Effector CD8-positive, alpha-beta T cell (primary cell): Measurements from ENCODE around the gene PATE2.

Experiments used
- DNase-seq: peaks from one replicate; lab custom pipeline; 2025; lab: John Stamatoyannopoulos, UW
- total RNA-seq, 4 experiments: gene quantifications; one replicate each; lab custom pipeline; 2026; lab: John Stamatoyannopoulos, UW

The PATE2 gene
- 0 to 0.27 (median 0) reads per million in 4 experiments for total RNA-seq

DNA sequence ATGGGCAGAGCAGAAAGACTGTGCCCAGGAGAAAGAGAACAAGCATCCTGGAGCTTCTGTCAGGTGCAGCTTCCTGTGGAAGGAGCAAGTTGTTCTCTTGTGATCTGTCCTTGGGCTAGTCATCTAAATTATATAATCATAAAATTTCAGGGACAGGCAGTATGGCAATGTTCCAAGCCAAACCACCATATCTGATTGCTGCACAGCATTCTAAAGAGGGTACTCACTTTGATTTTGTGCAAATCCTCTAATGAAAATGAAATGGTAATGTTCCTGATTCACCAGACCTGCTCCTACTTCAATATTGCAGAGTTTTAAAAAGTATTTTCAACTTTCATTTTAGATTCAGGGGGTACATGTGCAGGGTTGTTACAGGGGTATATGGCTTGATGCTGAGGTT, at the start of gene PATE2:
Gene PATE2, minus strand, starts transcription at position 101 of the 400 bp plus-strand sequence. Its CDS starts 55 bp downstream, at position 46.
- DNase-seq: no peak

GRCh38 chr11:125807909-125808308, 29.3 kb upstream of the PATE2 start:
- no peak for DNase-seq

DNA sequence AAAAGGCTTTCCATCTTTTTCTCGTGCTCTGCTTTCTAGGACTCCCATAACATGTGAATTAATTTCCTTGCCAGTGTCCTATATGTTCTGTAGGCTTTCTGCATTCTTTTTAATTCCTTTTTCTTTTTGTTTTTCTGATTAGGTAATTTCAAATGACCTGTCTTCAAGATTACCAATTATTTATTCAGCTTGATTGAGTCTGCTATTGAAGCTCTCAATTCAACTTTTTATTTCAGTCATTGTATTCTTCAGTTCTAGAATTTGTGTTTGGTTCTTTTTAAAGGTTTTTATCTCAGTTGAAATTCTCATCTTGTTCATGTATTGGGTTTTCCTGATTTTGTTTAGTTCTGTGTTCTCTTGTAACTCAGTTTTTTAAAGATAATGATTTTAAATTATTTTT, 23.8 kb upstream of the PATE2 start:
- DNase-seq: no peak

- no peak for DNase-seq
Measured at GRCh38 chr11:125799808-125800207, 21.2 kb upstream of the PATE2 start.

DNA sequence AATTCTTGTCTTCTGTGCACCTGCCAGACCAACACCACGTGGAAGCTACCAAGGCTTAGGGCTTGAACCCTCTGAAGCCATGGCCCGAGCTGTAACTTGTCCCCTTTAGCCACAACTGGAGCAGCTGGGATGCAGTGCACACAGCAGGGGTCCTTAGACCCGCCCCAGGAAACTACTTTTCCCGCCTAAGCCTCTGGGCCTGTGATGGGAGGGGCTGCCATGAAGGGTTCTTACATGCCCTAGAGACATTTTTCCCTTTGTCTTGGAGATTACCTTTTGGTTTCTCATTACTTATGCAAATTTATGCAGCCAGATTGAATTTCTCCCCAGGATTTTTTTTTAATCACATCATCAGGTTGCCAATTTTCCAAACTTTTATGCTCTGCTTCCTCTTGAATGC, 19.0 kb upstream of the PATE2 start:
- no peak for DNase-seq

- no peak for DNase-seq
Measured at GRCh38 chr11:125790825-125791224, 12.2 kb upstream of the PATE2 start.

DNA sequence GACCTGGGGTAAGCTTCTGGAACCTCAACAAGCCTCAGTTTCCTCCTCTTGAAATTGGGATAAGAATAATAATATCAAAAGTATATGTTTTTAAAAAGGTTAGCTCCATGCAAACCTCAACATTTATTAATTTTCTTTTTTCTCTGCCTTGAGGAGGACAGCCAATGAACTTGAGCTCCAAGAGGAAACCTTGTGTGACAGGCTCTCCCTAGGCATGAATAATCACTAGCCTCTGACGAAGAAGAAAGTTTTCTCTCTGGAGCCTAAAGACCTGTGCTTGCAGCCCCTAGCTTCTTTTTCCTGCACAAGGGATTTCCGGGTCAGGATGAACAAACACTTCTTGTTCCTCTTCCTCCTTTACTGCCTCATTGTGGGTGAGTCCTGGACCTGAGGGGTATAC, 9.2 kb upstream of the PATE2 start, which contains the start of gene PATE3:
Gene PATE3, plus strand, starts transcription at position 301 of the 400 bp plus-strand sequence. Its CDS starts 25 bp downstream, at position 326.
- no peak for DNase-seq

DNA sequence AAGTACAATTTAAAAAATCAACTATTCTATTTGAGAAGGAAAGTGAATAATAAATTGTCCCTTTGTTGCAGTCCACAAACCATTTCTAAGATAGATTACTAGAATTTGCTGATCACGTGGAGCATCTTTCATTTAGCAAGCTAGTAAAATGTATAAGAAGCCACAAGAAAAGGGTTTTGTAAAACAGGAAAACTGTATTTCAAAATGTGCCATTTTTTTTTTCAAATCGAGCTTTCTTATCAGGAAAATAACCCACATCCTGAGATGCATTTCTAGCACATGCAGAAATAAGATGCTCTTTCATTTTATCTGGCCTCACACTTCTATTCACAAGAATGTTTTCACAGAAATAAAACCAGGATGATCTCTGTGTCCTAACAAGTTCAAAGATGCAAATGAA, 6.0 kb upstream of the PATE2 start:
- no peak for DNase-seq

DNA sequence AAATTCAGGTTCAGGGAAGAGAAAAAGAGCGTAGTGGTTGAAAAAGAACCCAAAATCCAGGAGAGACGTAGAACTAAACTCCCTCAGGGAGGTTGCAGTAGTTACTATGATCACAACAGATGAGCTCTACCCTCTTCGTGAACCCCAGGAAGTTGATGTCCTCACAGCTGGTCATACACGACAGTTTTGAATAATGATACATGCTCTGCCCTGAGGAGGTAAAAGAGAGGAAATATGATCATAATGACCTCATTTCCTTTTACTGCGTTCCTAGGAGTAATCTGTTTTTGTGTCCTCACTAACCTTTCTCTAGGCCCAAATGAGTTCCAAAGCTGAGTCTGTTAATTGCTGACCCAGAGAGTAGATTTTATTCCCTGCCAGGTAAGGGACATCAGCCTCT, 1.3 kb downstream of the PATE2 start:
- no peak for DNase-seq

DNA sequence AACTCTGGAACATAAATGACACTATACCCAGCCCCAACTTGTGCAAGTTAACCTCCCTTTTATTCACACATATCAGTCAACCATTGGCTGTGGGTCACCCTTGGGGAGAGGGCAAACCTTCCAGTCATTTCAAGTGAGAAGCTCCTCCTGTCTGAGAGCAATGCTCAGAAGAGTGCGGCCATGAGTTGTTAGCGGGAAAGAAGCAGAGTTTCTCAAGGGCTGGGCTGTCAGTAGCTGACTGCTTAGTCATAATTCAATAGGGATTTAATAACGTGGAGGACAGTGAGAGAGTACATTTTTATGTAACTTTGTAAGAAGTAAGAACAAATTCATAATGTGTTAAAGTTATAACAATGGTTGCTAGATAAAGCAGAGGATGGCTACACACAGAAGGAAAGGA, 5.1 kb downstream of the PATE2 start:
- DNase-seq: no peak

DNA sequence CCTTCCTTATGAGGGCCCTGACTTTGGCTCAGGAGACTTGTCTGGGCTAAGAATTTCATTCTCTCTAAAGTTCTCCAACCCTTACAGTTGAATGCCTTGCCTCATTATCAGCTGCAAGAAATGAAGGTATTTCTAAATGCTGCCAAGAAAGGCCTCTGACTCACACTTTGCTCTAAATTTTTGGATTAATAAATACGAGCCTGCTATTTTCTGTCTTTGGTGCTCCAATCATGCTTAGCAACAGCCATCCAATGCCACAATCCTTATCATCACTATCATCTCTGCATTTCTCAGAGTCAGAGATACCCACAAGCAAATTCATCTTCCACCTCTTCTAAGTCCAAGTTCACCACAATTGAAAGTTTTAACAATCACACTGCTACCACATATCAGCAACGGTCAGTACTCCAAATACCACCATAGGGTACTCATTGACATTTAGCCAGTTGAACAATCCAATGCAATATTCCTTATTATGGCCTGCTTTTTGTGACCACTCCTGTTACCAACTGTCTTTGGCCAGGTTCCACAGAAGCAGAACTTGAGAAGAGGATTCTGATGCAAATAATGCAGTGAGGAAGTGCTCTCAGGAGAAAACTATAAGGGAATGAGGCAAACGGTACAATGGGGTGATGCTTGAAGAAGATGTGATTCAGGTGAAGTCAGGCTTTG, 5.7 kb downstream of the PATE2 start:
- DNase-seq: no peak

GRCh38 chr11:125770583-125770982, 8.0 kb downstream of the PATE2 start:
- DNase-seq: no peak

- DNase-seq: no peak
Measured at GRCh38 chr11:125768336-125769046, 10.1 kb downstream of the PATE2 start.

DNA sequence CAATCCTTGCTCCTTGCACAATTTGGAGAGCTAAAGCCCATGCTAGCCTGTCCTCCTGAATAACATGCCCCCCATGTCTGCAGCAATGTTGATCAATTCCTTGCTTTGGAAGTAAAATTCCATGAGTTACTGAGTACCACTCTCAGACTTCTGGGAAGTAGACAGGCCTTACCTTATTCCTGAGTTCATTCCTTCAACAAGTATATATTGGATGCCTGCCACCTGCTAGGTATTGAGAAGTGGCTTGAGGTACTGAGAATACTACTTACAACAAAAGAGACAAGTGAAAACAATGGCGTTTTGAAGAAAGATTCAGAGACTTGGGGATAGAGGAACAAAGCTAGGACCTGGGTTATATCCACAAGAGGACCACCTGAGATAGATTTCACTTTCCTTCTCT, 12.4 kb downstream of the PATE2 start:
- DNase-seq: no peak

DNA sequence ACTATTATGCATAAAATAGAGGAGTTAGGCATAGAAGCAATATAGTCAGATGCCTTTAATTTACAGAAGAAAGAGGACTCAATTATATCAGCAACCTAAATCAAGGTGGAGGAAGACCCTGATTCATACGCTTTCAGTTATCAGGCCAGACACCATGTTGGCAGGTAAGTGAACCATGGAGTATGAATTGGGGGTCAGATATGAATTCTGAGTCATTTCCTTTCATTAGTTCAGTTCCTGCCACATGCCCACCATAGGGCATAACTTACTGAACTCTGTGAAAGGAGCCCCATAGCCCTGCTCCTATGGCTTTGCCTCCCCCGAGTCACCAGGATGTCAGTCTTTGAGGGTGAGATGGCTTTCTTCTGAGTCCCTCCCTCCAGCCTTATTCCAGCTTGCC, 15.1 kb downstream of the PATE2 start:
- no peak for DNase-seq

GRCh38 chr11:125762445-125762844, 16.2 kb downstream of the PATE2 start:
- DNase-seq: no peak

DNA sequence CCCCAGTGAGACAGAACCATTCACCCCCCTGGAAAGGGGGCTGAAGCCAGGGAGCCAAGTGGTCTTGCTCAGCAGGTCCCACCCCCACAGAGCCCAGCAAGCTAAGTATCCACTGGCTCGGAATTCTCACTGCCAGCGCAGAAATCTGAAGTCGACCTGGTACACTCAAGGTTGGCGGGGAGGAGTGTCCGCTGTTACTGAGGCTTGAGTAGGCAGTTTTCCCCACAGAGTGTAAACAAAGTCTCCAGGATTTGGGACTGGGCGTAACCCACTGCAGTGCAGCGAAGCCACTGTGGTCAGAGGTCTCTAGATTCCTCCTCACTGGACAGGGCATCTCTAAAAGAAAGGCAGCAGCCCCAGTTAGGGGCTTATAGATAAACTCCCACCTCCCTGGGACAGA, 22.6 kb downstream of the PATE2 start:
- no peak for DNase-seq

GRCh38 chr11:125750629-125751028, 28.0 kb downstream of the PATE2 start:
- DNase-seq: no peak

DNA sequence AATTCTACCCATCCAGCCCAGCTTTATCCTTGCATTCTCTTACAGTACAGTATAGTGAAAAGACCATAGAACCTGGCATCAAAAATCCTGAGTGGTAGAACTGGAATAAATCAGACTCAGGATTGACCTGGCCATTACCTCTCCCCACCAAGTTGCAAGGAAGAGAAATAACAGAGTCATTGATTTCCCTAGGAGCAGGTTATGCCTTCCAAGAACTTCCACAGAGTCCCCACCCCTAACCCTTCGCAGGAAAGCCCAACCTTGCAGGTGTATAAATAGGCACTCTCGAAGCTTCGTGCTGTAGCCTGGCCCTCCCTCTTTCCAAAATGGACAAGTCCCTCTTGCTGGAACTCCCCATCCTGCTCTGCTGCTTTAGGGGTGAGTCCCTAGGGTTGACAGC, 32.6 kb downstream of the PATE2 start, which contains the start of gene PATE1:
Gene PATE1, plus strand, starts transcription at position 301 of the 400 bp plus-strand sequence. Its CDS starts 26 bp downstream, at position 327.
- DNase-seq: no peak

- DNase-seq: no peak
Measured at GRCh38 chr11:125743681-125744080, 34.9 kb downstream of the PATE2 start.

DNA sequence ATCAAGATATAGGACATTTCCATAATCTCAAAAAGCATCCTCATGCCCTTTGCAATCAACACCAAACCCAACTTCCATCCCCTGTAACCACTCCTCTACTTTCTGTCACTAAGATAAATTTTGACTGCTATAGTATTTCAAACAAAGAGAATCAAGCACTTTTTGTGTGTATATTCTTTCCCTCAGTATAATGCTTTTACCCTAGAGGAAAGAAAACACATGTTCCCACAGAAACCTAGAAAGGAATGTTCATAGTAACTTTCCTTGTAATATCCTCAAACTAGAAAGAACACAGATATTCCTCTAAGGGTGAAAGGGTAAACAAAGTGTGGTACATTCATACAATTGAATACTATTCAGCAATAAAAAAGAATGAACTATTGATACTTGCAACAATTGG, 38.0 kb downstream of the PATE2 start:
- DNase-seq: no peak

GRCh38 chr11:125728969-125729368, 49.7 kb downstream of the PATE2 start:
- DNase-seq: no peak
